CD4-positive, alpha-beta T cell treated with Interleukin-10 for 1 hour (primary cell): ENCODE measurements around the gene KIAA1217.
"Not testable (repeated sequence)": the region's sequence is repeated elsewhere in the genome, so short reads cannot be mapped to it uniquely, and the experiment has no call there.

ENCODE experiments used
- DNase-seq: peaks from one replicate; pipeline ENCODE4 v3.0.0-alpha.2; 2020

The KIAA1217 gene

GRCh38 chr10:24475598-24475997, 266.7 kb downstream of the KIAA1217 start:
- DNase-seq = no peak

- no peak for DNase-seq
These were observed 268.2 kb downstream of the KIAA1217 start for GRCh38 chr10:24476913-24477701.

GRCh38 chr10:24477915-24478314, 269.0 kb downstream of the KIAA1217 start:
- DNase-seq = no peak

- DNase-seq = no peak
These were observed 270.9 kb downstream of the KIAA1217 start for GRCh38 chr10:24479806-24480205.

- DNase-seq = no peak
These were observed 271.5 kb downstream of the KIAA1217 start for GRCh38 chr10:24480447-24480846.

GRCh38 chr10:24481241-24481640, 272.3 kb downstream of the KIAA1217 start:
- DNase-seq = no peak

GRCh38 chr10:24482713-24483112, 273.8 kb downstream of the KIAA1217 start:
- DNase-seq = not testable (repeated sequence)

- peak; percentile 2 for DNase-seq
These were observed 274.8 kb downstream of the KIAA1217 start for GRCh38 chr10:24483701-24484100.

GRCh38 chr10:24484771-24485170, 275.8 kb downstream of the KIAA1217 start:
- no peak for DNase-seq

GRCh38 chr10:24485304-24485703, 276.4 kb downstream of the KIAA1217 start:
- DNase-seq = no peak

- DNase-seq = no peak
These were observed 279.7 kb downstream of the KIAA1217 start for GRCh38 chr10:24488631-24489030.

- DNase-seq = no peak
These were observed 284.2 kb downstream of the KIAA1217 start for GRCh38 chr10:24493165-24493564.

GRCh38 chr10:24494236-24494635, 285.3 kb downstream of the KIAA1217 start:
- DNase-seq = no peak

- DNase-seq = no peak
These were observed 285.8 kb downstream of the KIAA1217 start for GRCh38 chr10:24494777-24495176.

- DNase-seq = no peak
These were observed 286.9 kb downstream of the KIAA1217 start for GRCh38 chr10:24495666-24496460.

GRCh38 chr10:24496906-24497305, 288.0 kb downstream of the KIAA1217 start:
- no peak for DNase-seq

- no peak for DNase-seq
These were observed 292.2 kb downstream of the KIAA1217 start for GRCh38 chr10:24501056-24501711.

- no peak for DNase-seq
These were observed 293.1 kb downstream of the KIAA1217 start for GRCh38 chr10:24502006-24502405.

GRCh38 chr10:24502801-24503460, 294.0 kb downstream of the KIAA1217 start:
- no peak for DNase-seq

GRCh38 chr10:24503461-24504320, 294.8 kb downstream of the KIAA1217 start:
- DNase-seq = peak; percentile 19

- no peak for DNase-seq
These were observed 296.8 kb downstream of the KIAA1217 start for GRCh38 chr10:24505759-24506158.

- no peak for DNase-seq
These were observed 304.2 kb downstream of the KIAA1217 start for GRCh38 chr10:24513155-24513554.
